ENCODE data around the gene ZSCAN2. TPM values are rescaled to one million over a fixed set of nuclear protein-coding genes. Genes with fewer than 3 reads are reported as not detected.

The ZSCAN2 gene
- total RNA-seq, 1 experiment from 2014 or later = 15.2 TPM

DNA sequence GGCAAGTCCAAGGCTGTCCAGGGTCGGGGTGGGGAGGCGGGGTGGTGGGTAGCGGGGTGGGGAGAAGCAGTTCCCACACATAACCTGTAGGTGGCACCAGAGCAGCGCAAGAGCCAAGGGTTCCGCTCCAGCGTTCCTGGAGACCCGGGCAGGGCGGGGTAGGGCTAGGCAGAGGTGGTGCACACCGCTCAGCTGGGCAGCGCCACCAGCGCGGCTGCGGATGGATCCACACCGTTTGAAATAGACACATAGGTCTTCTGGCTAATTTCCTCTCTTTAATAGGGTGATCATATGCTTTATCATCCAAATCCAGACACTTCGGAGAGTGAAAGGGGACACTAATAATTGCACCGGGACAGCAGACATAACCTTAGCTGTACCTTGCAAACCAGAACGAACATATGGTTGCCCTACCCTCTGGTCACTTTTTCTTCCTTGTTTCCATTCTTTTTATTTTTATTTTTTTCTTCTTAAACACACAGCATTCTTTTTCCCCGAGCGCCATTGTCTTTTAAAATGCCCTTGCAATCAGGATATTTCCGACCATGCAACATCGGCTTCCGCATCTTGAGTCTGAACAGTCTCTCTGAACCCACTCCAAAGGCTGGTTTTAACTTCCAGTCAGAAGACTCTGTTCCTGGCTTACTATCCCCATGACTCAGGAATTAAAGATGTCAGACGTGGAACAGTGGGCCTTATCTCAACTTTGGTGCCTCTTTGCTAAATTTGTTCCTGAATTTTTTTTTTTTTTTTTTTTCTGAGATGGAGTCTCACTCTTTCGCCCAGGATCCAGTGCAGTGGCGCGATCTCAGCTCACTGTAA lies 12.5 kb upstream of the ZSCAN2 start:
- BruUV-seq (replicated peaks) = no TSS peak
- POLR2A ChIA-PET (ENCODE audit: low non-redundant PET) = no interaction called here
- peak overlapping the region; percentile 39 for H3K4me3 ChIP-seq (ENCODE audit: low read depth, low read length, poor library complexity, severe bottlenecking)
- H3K27me3 ChIP-seq (replicated peaks; ENCODE audit: insufficient read depth, low read depth, low read length, poor library complexity) = no peaks in the 10 kb centered on the region
- no peak overlapping the region for H3K27ac ChIP-seq (ENCODE audit: low read depth, low read length, poor library complexity, severe bottlenecking)
- CTCF ChIA-PET = interaction anchor here (0.5 to 1.9 kb wide), 11 partner anchors 9 to 581 kb away, joined by 3 to 15 read pairs (median 4); no protein-coding TSS in a partner anchor
- peak; percentile 91 for DNase-seq (ENCODE audit: low spot score)
- H3K4me1 ChIP-seq (ENCODE audit: insufficient read depth, low read length, poor library complexity, severe bottlenecking) = peaks cover 12% of the 10 kb centered on the region
- intact Hi-C loops (cut with micrococcal nuclease; ENCODE audit: unreplicated experiment) = loop anchor here (2.0 to 10.0 kb wide), 4 partner anchors 291 to 707 kb away; no protein-coding TSS in a partner anchor
- no peaks in the 10 kb centered on the region for H3K9me3 ChIP-seq (ENCODE audit: low read depth, low read length, poor library complexity, severe bottlenecking)
- H3K36me3 ChIP-seq (ENCODE audit: insufficient read depth, low read length, poor library complexity, severe bottlenecking) = no peaks in the 10 kb centered on the region
- TF ChIP-seq EZH2 (IDR thresholded peaks at IDR 0.05; ENCODE audit: borderline replicate concordance, low read depth, low read length, poor library complexity, severe bottlenecking) (no peak), CTCF (conservative IDR thresholded peaks at IDR 0.05; ENCODE audit: low read depth, low read length) (peak; percentile 70)

GRCh38 chr15:84590406-84590805 lies 10.4 kb upstream of the ZSCAN2 start:
- intact Hi-C loops (cut with micrococcal nuclease; ENCODE audit: unreplicated experiment) = no loop called here
- BruUV-seq (replicated peaks) = no TSS peak
- Histone ChIP-seq H3K4me1 (ENCODE audit: insufficient read depth, low read length, poor library complexity, severe bottlenecking) (peaks cover 12% of the 10 kb centered on the region), H3K27ac (ENCODE audit: low read depth, low read length, poor library complexity, severe bottlenecking) (no peak overlapping the region), H3K4me3 (ENCODE audit: low read depth, low read length, poor library complexity, severe bottlenecking) (no peak overlapping the region), H3K9me3 (ENCODE audit: low read depth, low read length, poor library complexity, severe bottlenecking) (no peaks in the 10 kb centered on the region), H3K36me3 (ENCODE audit: insufficient read depth, low read length, poor library complexity, severe bottlenecking) (no peaks in the 10 kb centered on the region), H3K27me3 (replicated peaks; ENCODE audit: insufficient read depth, low read depth, low read length, poor library complexity) (no peaks in the 10 kb centered on the region)
- no peak for DNase-seq (ENCODE audit: low spot score)
- no peak for TF ChIP-seq EZH2 (IDR thresholded peaks at IDR 0.05; ENCODE audit: borderline replicate concordance, low read depth, low read length, poor library complexity, severe bottlenecking)
- TF ChIP-seq CTCF (conservative IDR thresholded peaks at IDR 0.05; ENCODE audit: low read depth, low read length) = no peak
- POLR2A ChIA-PET (ENCODE audit: low non-redundant PET) = no interaction called here
- CTCF ChIA-PET = no interaction called here

DNA sequence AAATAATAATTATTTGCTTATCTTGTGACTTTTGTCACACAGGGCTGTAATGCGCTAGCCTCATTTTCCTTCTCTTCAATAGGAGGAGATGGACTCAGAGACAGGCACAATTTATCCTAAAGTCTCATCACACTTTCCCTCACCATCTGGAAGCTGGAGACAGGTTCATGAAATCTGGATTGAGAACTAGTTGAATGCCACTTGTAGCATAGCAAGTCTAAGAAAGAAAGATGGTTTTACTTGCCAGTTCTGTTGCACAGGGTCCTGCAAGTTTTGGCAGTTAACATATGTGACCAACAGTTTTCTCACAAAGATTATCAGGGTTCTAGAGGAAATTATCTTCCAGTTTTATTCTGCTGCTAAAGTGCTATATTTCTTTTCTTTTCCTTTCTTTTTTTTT lies 9.0 kb upstream of the ZSCAN2 start:
- intact Hi-C loops (cut with micrococcal nuclease; ENCODE audit: unreplicated experiment) = no loop called here
- H3K36me3 ChIP-seq (ENCODE audit: insufficient read depth, low read length, poor library complexity, severe bottlenecking) = no peaks in the 10 kb centered on the region
- no peak for DNase-seq (ENCODE audit: low spot score)

More for the DNA sequence above, 9.0 kb upstream of the ZSCAN2 start:
- ChIA-PET CTCF (no interaction called here), POLR2A (ENCODE audit: low non-redundant PET) (no interaction called here)
- BruUV-seq (replicated peaks) = no TSS peak
- H3K4me1 ChIP-seq (ENCODE audit: insufficient read depth, low read length, poor library complexity, severe bottlenecking) = peaks cover 11% of the 10 kb centered on the region
- TF ChIP-seq CTCF (conservative IDR thresholded peaks at IDR 0.05; ENCODE audit: low read depth, low read length) (no peak), EZH2 (IDR thresholded peaks at IDR 0.05; ENCODE audit: borderline replicate concordance, low read depth, low read length, poor library complexity, severe bottlenecking) (no peak)
- no peak overlapping the region for H3K4me3 ChIP-seq (ENCODE audit: low read depth, low read length, poor library complexity, severe bottlenecking)
- H3K27me3 ChIP-seq (replicated peaks; ENCODE audit: insufficient read depth, low read depth, low read length, poor library complexity) = no peaks in the 10 kb centered on the region
- no peak overlapping the region for H3K27ac ChIP-seq (ENCODE audit: low read depth, low read length, poor library complexity, severe bottlenecking)
- H3K9me3 ChIP-seq (ENCODE audit: low read depth, low read length, poor library complexity, severe bottlenecking) = no peaks in the 10 kb centered on the region
